Measurements from ENCODE around the gene YARS1. TPM values are rescaled to one million over a fixed set of nuclear protein-coding genes. Genes with fewer than 3 reads are reported as not detected.

The YARS1 gene
- total RNA-seq, 1 experiment from 2014 or later = 120 TPM

DNA sequence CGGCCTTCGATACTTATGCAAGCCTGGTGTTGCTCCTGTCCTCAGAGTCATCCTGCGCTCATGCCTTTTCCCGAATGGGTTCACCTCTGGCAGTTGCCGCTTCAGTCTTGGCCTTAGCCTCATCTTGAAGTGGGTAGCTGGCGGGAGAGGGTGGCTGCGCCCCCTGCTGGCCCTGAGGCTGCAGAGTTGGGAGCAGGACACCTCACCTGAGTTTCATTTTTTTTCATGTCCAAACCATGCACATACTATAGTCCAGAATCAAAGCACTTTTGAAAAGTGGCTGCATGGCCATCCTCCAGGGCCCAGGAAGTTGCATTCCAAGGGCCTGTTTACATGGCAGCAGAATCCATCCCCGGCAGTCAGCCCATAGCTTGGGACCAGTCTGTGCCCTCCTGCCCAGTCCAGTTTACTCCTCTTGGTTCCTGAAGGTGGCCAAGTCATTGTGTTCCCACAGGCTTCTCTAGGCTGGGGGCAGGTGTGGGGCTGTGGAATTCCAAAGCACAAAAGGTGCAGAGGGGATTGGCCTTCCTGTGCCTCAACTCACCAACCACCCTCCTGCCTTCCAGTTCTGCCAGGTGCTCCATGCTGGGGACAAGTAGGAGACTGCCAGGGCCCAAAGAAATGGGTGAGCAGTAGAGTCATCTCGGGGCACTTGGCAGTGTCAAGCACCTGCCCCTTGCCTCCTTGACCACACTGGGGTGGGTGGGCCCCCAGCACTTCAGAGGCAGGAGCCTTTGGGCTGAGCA is 44.0 kb downstream of the YARS1 start:
- DNase-seq (ENCODE audit: low read depth, low spot score) (peak; percentile 71), ATAC-seq (peak; percentile 85)
- H3K27ac ChIP-seq (ENCODE audit: low read length) = peak overlapping the region; percentile 19; the same call in 1 of the 2 replicates
- in situ Hi-C loops (cut with HindIII; ENCODE audit: low pct_unique_long_range_greater_than_20kb, low sequenced_read_pairs) = no loop called here
- CTCF ChIA-PET = interaction anchor here (0.6 to 5.4 kb wide), 6 partner anchors 12 to 253 kb away, joined by 3 to 72 read pairs (median 4); no protein-coding TSS in a partner anchor
- H3K27me3 ChIP-seq (ENCODE audit: control insufficient read depth, insufficient read depth, low read length) = no peaks in the 10 kb centered on the region
- no peaks in the 10 kb centered on the region for H3K9me3 ChIP-seq (ENCODE audit: control insufficient read depth, insufficient read depth, low read depth, low read length)
- no peak overlapping the region for H3K4me3 ChIP-seq (ENCODE audit: low read depth in 2 of 2, low read length in 2 of 2)
- no TSS peak for BruUV-seq (replicated peaks)
- H3K36me3 ChIP-seq (ENCODE audit: control insufficient read depth, insufficient read depth, low read length) = peaks cover 2% of the 10 kb centered on the region; the same call in 1 of the 2 replicates
- peaks cover 58% of the 10 kb centered on the region for H3K4me1 ChIP-seq (ENCODE audit: control insufficient read depth, insufficient read depth, low read length)
- POLR2A ChIA-PET = no interaction called here
- intact Hi-C loops (cut with micrococcal nuclease; ENCODE audit: unreplicated experiment) = loop anchor here (1.0 kb wide), 1 partner anchor 64 kb away; no protein-coding TSS in a partner anchor
- TF ChIP-seq TCF7L2 (IDR thresholded peaks at IDR 0.05; ENCODE audit: low read depth, low read length) (no peak), SIN3A (IDR thresholded peaks at IDR 0.05; ENCODE audit: borderline replicate concordance, insufficient read depth, low read depth, low read length) (no peak), POLR2AphosphoS5 (IDR thresholded peaks at IDR 0.05; ENCODE audit: low read depth, low read length) (0 out of 2 replicates have a peak, but pooled peaks have one; percentile 14)
- TF ChIP-seq, protein P1, sequence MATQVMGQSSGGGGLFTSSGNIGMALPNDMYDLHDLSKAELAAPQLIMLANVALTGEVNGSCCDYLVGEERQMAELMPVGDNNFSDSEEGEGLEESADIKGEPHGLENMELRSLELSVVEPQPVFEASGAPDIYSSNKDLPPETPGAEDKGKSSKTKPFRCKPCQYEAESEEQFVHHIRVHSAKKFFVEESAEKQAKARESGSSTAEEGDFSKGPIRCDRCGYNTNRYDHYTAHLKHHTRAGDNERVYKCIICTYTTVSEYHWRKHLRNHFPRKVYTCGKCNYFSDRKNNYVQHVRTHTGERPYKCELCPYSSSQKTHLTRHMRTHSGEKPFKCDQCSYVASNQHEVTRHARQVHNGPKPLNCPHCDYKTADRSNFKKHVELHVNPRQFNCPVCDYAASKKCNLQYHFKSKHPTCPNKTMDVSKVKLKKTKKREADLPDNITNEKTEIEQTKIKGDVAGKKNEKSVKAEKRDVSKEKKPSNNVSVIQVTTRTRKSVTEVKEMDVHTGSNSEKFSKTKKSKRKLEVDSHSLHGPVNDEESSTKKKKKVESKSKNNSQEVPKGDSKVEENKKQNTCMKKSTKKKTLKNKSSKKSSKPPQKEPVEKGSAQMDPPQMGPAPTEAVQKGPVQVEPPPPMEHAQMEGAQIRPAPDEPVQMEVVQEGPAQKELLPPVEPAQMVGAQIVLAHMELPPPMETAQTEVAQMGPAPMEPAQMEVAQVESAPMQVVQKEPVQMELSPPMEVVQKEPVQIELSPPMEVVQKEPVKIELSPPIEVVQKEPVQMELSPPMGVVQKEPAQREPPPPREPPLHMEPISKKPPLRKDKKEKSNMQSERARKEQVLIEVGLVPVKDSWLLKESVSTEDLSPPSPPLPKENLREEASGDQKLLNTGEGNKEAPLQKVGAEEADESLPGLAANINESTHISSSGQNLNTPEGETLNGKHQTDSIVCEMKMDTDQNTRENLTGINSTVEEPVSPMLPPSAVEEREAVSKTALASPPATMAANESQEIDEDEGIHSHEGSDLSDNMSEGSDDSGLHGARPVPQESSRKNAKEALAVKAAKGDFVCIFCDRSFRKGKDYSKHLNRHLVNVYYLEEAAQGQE (IDR thresholded peaks at IDR 0.05; ENCODE audit: insufficient read depth in 1 of 2, low read depth in 2 of 2, low read length in 1 of 2) = no peak; a peak in 1 of 4 replicates
- TF ChIP-seq, protein P2, sequence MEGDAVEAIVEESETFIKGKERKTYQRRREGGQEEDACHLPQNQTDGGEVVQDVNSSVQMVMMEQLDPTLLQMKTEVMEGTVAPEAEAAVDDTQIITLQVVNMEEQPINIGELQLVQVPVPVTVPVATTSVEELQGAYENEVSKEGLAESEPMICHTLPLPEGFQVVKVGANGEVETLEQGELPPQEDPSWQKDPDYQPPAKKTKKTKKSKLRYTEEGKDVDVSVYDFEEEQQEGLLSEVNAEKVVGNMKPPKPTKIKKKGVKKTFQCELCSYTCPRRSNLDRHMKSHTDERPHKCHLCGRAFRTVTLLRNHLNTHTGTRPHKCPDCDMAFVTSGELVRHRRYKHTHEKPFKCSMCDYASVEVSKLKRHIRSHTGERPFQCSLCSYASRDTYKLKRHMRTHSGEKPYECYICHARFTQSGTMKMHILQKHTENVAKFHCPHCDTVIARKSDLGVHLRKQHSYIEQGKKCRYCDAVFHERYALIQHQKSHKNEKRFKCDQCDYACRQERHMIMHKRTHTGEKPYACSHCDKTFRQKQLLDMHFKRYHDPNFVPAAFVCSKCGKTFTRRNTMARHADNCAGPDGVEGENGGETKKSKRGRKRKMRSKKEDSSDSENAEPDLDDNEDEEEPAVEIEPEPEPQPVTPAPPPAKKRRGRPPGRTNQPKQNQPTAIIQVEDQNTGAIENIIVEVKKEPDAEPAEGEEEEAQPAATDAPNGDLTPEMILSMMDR (IDR thresholded peaks at IDR 0.05) = peak; percentile 97

DNA sequence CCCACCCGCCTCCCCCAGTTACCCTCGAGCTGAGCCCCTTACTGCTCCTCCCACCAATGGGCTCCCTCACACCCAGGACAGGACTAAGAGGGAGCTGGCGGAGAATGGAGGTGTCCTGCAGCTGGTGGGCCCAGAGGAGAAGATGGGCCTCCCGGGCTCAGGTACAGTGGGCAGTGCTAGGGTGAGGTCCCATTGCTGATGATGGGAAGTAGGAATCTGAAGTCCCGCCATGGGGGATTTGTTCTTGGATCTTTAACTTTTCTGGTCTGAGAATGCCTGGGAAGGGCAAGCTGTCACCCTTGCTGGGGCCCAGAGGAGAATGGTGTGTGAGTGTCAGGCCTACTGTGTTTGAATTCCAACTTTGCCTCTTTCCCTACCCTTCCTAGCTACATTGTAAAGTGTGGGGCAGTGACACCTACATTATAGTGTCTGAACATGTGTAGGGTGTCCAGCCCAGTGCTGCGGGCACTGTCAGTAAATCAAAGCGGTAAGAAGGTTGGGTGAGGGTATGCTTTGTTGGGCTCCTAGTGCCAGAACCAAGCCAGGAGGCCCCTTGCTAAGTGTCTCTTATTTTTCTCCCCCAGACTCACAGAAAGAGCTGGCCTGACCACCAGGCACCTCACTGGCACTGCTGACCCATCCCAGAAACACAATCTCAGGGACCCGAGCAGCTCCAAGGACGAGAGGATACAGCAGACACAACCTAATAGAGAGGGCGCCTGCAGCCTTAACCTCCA is 44.7 kb downstream of the YARS1 start:
- DNase-seq (ENCODE audit: low read depth, low spot score) (no peak), ATAC-seq (no peak; the same call in 1 of the 2 replicates)
- CTCF ChIA-PET = interaction anchor here (0.6 to 5.4 kb wide), 5 partner anchors 44 to 252 kb away, joined by 3 to 72 read pairs (median 4); no protein-coding TSS in a partner anchor
- no peaks in the 10 kb centered on the region for H3K27me3 ChIP-seq (ENCODE audit: control insufficient read depth, insufficient read depth, low read length)
- POLR2A ChIA-PET = no interaction called here
- intact Hi-C loops (cut with micrococcal nuclease; ENCODE audit: unreplicated experiment) = loop anchor here (1.0 kb wide), 1 partner anchor 63 kb away; no protein-coding TSS in a partner anchor
- H3K27ac ChIP-seq (ENCODE audit: low read length) = peak overlapping the region; percentile 35
- H3K4me1 ChIP-seq (ENCODE audit: control insufficient read depth, insufficient read depth, low read length) = peaks cover 63% of the 10 kb centered on the region
- no peaks in the 10 kb centered on the region for H3K9me3 ChIP-seq (ENCODE audit: control insufficient read depth, insufficient read depth, low read depth, low read length)
- no TSS peak for BruUV-seq (replicated peaks)
- H3K4me3 ChIP-seq (ENCODE audit: low read depth in 2 of 2, low read length in 2 of 2) = no peak overlapping the region
- in situ Hi-C loops (cut with HindIII; ENCODE audit: low pct_unique_long_range_greater_than_20kb, low sequenced_read_pairs) = no loop called here
- TF ChIP-seq, protein P1 (IDR thresholded peaks at IDR 0.05; ENCODE audit: insufficient read depth in 1 of 2, low read depth in 2 of 2, low read length in 1 of 2) = no peak
- peak; percentile 50 for TF ChIP-seq POLR2AphosphoS5 (IDR thresholded peaks at IDR 0.05; ENCODE audit: low read depth, low read length)
- TF ChIP-seq SIN3A (IDR thresholded peaks at IDR 0.05; ENCODE audit: borderline replicate concordance, insufficient read depth, low read depth, low read length) = no peak
- peaks cover 2% of the 10 kb centered on the region; the same call in 1 of the 2 replicates for H3K36me3 ChIP-seq (ENCODE audit: control insufficient read depth, insufficient read depth, low read length)
